HUDEP-2 (cell line): ENCODE data around the gene JTB.

Source experiments
- DNase-seq, 76 experiments: peaks; one replicate each; lab custom pipeline; 2025; ENCODE audit not compliant: unreplicated experiment in 76 of 76; lab: John Stamatoyannopoulos, UW

The JTB gene

DNA sequence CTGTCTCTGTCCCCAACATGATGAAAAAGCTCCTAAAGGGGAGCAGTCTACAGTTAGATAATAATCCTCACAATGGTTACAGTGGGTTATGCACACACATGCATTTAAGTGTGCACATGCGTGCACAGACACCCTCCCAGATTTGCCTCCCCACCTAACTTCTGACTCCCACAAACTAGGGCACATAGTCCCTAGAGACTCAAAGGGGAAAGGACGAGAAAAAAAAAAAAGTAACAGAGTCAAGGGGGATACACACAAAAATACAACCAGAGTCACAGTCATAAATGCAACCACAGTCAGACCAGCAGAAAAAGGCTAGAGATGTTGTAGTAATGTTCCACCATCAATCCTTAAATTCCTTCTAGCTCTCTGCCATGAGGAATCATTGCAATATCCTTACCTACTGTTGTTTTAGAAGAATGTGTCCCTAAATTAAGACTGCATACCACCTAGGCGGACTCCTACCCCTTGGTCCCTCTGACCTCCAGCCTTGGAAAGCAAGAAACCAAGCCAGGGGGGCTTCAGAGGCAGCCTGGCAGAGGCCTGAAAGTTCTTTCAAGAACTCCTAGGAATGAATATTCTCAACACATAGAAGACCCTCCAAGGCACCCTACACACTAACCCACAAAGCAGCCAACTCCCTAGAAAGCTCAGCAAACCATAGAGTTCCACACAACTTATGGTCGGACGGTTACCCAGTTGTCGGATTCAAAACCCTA, 20.3 kb downstream of the JTB start:
- no peak for DNase-seq

DNA sequence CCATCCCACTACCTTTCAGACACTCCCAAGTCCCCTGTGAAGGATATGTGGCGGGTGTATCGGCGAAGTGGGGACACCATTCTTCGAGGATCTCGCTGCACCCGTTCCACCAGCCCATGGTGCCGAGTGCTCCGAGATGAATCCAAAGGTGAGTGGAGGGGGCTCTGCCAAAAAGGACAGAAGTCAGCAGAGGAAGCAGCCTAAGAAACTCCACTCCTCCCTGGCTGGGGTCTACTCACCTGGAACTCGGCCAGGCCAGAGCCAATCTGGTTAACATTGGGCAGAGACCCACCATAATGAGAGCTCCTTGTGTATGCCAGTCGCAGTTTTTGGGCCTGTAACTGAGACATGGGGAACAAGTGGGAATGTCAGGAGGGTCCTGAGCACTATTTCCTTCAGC, 22.6 kb downstream of the JTB start:
- no peak for DNase-seq

DNA sequence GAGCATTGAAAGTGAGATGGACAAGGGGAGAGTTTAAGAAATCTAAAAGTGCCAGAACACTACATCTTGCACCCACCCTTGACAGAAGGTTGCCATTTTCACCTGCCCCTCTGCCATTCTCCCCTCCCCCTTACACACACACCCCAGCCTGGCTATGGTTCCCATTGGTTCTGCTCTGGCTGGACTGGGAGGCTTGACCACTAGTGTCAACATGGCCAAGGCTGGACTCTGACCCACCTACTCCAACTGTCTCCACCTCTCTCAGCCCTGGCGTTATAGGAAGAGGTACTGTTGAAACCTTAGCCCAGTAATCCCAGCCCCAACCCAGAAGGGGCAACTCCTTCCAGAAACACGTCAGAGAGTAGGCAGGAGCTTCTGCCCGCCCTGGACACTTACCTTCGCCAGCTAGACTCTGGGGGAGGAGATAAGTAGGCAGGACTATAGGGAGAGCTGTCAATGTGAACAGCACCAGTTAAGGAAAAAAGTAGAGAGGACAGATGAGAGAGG, 23.6 kb downstream of the JTB start:
- DNase-seq, result no peak

DNA sequence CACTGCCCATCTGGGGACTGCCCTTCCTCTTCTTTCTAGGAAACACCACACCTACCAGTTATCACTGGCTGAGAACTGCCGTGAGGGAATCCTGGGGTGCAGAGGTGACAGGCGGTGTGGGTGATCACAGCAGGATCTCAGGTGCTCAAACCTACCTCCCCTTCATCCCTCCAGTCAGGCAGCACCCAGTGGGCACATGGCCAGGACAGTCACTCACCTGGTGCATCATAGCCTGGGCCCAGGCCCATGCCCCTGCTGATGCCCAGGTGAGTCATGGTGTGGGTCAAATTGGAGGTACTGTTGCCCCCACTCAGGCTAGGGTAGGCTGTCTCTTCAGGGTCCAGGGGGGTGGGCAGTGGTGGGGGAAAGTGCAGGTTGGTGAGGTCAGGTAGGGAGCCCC, 25.7 kb downstream of the JTB start:
- DNase-seq, result no peak

DNA sequence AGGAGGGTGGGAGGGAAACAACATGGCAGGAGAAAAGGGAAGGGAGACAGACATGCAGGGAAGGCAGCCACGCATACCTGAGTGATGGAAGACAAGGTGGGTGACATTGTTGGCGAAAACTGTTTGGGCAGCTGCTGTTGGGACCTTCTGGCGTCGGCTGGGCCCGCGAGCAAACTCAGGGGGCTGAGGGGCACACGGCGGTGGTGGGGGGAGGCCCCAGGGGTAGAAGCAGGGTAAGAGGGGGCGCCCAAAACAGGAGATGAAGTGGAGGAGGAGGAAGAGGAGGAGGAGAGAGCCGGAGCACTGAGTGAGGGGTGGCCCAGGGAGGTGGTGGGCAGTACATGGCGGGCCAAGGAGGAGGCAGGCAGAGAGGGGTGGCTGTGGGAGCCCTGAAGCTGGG, 26.3 kb downstream of the JTB start:
- DNase-seq, result no peak

DNA sequence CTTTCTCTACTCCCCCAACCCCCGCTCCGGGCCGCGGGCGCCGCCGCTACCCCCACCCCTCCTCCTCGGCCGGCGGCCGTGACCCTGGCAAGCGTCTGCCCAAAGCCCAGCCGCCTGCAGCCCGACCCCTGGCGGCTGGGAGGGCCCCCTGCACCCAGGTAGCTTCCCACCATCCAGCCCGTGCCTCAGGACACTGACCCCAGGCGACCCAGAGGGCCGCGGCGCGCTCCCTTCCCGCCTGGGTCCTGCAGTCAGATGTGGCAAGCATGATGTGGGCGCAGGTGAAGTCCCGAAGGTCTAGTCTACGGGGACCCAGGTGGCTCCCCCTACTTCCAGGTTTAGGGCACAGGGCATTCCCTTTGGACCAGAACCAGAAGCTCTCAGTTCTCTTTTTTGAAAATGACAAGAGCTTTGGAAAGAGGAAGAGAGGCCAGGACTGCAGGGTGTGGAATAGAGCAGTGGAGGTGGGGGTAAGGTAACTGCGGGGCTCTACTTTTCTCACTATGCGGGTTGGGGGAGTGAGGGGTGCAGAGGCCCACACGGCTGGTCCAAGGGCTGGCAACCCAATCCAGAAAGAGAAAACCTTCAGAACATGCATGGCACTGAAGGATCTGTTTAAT, 30.7 kb downstream of the JTB start, which contains the start of gene DENND4B:
TSS of gene DENND4B (minus strand) at position 97 of the 620 bp plus-strand sequence. CDS start 2,344 bp downstream, outside the sequence.
- DNase-seq, result peak in 69 of 76 experiments; percentile 9 to 81 (median 61)

DNA sequence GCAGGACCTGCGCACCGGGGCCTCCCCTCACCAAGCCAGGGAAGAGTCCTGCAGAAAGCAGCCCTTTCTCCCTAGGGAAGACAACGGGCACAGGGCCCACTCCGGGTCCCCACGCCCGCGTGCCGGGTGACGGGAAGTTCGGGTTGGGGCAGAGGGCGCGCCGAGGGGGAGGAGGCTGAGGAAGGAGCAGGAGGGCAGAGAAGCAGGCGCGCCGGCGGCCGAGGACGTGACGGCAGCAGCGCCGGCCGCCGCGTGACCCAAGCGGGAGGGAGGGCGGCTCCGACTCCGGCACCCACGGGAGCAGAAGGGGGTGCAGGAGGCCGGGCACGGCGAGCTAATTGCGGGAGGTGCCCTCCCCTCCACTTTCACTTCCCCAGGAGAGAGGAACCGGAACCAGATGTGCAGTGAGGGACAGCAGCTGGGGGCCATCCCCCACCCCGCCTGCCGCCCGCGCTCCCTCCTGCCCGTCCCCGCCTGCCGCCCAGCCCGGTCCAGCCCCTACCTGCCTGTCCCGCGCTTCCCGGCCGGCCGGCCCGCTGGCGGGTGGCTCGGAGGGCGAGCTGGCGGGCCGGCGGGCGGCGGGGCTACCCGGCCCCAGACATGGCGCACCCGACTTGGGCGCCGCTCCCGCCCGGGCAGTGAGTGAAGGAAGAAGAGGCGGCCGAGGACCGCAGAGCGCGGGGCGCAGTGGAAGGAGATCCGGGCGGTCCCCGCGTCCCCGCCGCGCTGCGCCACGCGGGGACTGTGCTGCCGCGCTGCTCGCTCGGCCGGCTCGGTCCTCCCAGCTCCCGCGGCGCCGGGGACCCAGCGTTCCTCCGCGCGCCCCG, 31.5 kb downstream of the JTB start:
- DNase-seq, result peak in 59 of 76 experiments; percentile 15 to 68 (median 45)

DNA sequence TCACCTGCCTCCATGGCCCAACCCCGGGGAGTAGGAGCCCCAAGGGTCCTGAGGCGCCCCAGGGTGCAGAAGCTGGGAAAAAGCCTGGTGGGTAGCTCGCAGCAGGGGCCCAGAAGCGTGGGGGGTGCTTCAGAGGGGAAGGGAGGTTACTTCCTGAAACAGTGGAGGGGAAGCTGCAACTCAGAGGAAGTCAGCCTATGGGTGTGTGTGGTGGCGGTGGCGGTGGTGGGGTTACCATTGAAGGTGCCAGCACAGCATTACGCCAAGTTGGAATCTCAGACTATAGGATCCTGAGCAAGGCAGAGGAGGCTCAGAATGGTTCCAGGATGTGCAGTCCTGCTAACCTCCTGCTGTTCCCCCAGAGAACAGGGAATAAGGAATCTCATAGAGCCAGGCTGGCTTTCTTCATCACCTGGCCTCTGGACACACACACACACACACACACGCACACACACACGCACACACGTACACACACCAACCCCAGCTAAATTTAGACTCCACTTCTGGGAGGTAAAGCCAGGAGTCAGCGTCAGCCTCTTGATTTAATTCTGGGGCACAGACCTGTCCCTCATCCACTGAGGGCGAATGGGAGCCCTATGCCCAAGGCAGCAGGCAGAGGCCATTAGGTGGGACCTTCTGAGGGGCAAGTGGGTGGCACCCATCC, 32.2 kb downstream of the JTB start:
- peak in 42 of 76 experiments; percentile 8 to 58 (median 34) for DNase-seq

DNA sequence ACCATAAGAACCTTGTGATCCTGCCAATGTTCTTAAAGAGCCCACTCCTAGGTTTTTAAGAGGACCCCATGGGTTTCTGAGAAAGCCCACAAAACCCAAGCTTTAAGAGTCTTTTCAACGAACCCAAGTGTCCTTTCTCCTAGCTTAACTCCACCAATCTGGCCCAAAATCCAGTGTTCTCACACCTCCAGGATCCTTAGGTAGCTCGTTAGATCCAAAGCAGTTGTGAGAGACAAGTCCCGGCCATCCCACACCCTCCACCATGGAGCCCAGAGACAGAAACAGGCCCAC, 32.7 kb downstream of the JTB start:
- DNase-seq, result no peak

DNA sequence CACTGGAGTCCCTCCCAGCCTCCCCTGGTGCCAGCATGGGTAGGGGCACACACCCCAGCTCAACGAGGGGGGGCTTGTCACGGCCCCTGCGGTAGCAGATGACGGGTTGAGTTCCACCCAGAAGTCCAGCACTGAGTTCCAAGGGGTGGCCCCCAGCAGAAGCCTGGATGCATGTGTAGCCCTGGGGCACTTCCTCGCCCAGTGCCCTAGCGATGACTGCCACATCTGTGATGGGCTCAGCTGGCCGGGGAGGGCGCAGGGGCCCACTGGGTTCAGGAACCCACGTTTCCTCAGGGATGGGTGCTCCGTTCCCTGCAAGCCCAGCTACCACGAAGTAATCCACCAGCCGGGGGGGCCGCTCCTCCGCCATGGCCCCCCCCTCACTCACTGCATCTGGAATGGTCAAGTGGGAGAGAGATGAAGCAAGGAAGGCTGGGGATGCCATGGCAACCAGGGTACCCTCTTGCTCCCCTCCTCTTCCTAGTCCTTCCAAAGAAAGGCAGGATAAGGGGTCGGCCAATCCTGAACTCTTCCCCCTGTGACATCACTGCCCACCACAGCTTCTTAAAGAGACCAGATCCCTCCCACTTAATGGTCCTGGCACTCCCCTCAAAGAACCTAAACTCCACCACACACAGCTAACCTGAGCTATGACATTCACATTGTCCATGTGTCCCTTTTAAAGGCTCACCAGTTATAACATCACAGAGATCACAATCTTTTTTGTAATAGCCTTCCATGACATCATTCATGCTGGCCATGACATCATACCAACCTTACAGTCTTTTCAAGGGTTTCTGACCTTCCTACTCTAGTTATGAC, 33.3 kb downstream of the JTB start:
- no peak for DNase-seq

DNA sequence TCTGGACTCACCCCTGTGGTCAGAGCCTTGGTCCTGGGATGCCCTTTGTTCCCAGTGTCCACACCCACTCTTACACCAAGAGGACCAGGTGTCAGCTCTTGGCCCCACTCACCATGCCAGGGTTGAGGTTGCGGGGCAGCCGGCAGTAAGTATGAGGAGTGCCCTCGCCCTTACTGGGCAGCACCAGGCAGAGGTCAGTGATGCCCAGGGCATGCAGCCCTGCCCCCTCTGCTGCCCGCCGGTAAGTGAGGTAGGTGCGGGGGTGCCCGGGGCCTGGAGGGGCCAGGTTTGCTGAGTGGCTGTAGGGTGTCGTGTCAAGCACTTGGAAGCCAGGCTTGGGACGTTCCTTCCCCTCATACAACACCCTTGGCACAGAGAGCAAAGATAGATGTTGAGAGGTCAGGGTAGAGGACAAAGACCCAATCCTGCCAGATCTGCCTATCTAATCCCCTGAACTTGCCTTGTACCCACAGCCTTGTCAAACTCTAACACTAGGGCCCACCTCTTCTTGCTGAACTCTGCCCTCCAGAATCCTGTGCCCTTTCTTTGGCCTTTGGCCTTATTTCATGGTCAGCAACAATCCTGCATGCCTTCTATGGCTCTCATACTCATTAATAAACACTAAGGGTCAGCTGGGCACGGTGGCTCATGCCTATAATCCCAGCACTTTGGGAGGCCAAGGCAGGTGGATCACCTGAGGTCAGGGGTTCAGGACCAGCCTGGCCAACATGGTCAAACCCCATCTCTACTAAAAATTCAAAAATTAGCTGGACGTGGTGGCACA, 34.5 kb downstream of the JTB start:
- no peak for DNase-seq

DNA sequence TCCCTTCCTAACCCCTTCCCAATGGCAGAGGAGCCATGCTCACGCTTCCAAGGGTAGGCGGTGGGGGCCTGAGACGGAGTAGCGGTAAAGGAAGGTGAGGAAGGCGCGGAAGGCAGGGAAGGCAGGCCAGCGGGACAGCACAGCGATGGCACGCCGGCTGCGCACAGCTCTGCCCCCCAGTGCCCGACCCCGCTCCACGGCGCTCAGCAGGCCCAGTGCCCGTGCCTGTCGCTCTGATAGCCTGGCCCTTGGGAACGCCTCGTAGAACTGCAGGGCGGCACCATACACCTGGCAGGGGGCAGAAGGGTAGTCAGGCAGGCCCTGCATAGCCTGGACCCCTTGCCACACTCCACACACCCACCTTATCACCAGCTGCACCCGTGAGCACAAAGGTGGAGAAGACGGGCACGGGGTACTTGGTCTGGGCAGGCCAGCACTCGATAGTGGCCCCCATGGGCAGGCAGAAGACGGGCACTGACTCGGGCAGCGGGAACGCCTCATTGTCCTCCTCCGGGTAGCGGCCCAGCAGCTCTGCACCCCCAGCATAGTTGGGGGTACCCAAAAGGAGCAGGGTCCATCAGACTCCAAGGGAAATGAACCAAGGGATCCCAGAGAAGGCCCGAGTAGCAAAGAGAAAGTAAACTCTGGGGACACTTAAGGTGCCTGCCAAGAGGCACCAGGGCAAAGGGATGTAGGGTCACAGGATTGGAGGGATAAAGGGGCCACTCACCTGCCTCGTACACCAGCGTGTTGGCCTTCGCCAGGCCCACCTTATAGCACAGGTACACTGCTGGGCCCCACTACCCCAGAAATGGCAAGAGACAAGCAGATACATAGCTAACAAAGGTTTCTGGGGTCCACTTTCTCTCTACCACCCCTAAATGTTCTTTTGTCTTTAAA, 35.4 kb downstream of the JTB start:
- DNase-seq, result no peak

DNA sequence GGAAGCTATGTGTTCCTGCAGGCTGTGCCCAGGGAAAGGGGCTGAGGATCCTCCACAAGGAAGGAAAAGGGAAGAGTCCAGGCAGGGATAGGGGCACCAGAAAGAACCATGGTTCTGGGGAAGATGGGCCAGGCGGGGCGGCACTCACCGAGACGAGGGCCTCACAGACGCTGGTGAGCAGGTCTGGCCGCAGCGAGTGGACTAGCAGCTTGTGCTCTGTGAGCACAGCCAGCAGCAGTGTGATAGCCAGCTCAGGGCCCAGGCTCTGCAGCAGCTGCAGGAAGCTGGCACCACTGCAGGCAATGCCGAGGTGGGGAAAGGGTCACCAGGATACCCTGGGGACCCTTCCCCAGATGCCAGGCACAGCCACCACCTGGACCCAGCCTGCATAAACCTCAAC, 36.7 kb downstream of the JTB start:
- DNase-seq, result no peak

DNA sequence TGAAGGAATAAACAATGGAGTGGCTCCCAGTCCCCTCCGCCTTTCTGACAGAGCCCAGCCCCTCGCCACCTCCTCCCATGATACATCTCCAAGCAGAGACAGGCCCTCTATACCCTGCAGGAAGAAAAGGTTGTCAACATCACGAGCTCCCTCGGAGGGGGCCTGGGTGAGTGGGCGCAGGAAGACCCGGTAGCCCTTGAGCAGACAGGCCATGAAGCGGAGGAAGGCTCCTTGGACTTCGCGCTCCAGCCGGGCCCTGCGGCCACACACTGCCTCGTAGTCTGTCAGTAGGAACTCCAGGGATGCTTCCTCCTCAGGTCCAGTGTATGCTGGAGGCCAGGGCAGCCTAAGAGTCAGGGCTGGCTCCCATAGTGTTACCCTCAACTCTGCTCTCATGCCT, 38.0 kb downstream of the JTB start:
- no peak for DNase-seq

DNA sequence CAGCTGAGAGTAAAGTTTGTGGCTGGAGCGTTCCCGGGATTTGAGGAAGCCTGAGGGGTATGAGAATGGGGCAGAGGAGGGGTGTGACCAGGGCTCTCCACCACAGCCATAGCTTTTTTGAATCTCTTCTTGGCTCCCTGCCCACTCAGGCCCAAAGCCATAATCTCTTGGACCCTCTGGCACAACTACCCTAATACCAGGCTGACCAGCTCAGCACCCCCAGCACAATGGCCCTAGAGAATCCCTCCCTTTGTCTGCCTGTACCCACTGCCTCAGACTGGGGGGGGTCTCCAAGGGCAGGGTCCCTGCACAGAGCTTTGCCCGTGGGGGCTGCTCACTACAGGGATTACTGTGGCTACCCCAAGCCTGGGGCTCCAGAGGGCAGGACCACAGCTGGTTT, 38.5 kb downstream of the JTB start:
- no peak for DNase-seq

DNA sequence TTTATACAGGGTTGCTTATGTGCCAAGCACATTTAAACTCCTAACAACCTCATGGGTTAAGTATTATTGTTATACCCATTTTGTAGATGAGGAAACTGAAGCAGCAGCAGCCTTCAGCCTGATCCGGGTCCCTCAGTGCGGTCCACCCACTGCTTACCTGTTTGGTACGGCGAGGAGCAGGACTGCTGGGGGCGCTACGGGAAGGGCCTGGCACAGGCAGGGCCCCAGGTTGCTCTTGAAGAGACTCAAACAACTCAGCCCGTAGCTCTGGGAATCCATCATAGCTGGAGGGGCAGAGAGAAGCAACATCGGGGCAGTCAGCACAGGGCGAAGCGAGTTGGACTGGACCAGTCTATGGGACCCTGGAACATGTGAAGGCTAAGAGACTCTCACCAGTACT, 40.1 kb downstream of the JTB start:
- DNase-seq, result no peak

DNA sequence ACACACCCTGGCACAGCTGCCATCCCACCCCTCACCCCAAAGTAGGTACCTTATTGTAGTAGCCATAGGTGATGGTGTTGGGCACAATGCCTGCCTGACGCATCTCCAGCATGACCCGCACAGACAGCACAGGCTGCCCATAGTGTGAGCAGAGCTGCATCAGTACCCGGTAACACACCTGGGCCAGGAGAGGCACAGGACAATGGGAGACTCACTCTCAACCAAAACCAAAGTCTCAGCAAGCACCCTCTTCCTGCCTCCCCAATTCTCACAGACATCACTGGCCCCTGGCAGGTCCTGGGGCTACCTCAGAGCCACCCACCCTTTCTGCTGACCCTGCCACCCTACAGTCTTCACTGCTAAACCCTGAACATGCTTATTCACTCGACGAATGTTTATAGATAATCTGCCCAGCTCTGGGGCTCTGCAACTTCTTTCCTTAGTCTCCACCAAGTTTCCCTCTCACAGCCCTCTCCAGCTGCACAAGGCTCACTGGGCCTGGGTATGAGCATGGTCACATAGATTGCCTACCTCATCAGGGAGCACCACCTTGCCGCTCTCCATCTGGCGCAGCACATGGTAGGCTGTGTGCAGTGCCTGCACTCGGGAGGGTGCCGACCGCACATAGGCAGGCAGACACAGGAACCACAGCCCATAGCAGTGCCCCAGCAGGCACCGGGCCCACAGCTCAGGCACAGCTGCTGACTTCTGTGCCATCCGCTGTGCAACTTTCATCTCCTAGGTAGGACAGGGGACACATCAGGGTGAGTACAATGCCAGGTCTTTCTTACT, 41.3 kb downstream of the JTB start:
- DNase-seq, result no peak

DNA sequence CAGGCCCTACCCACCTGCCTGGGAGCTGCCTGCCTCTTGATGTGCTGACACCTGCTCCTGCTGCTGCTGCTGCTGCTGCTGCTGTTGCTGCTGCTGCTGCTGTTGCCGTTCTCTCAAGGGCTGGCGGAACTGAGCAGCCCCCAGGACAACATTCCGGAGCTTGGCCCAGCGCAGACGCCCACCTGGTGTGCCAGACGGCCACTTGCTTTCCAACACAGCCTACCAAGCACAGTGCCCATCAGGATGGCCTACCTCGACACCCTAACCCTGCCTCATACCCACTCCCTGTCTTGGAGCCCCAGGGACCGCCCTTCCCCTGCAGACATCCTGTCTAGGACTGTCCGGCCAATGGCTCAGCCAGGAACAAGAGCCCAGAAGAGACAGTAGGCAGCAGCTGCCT, 42.7 kb downstream of the JTB start:
- no peak for DNase-seq
